Activated CD4-positive, alpha-beta T cell treated with anti-CD3 and anti-CD28 coated beads, Interleukin-2, amount 10 ng/mL, durations not matched to agents 7 days and 5 days (primary cell): ENCODE measurements around the gene UTS2R. TPM values are rescaled to one million over a fixed set of nuclear protein-coding genes. Genes with fewer than 3 reads are reported as not detected.
A peak's percentile ranks its signal among the peaks of the same experiment; 100 is the strongest.

Source experiments
- CTCF ChIA-PET: fragments of 350-600 bp; sonication (Branson Sonifier 250); formaldehyde crosslinking; loops from one replicate; lab custom pipeline; 2021; ENCODE audit warnings: antibody characterized with exemption; lab: Charles Lee
- POLR2A ChIA-PET: fragments of 350-600 bp; sonication (Branson Sonifier 250); formaldehyde crosslinking; loops from one replicate; lab custom pipeline; 2021; ENCODE audit warnings: antibody characterized with exemption; lab: Charles Lee
- DNase-seq: peaks from one replicate; pipeline ENCODE4 v3.0.0-alpha.2; 2020
- H3K27ac Mint-ChIP-seq: one replicate; pipeline ENCODE4 v1.8.0; 2021; ENCODE audit warnings: mild to moderate bottlenecking, moderate library complexity, mixed read lengths
- H3K27me3 Mint-ChIP-seq: one replicate; pipeline ENCODE4 v1.8.0; 2021; ENCODE audit warnings: mixed read lengths
- H3K36me3 Mint-ChIP-seq: one replicate; pipeline ENCODE4 v1.8.0; 2021; ENCODE audit warnings: low read depth, mixed read lengths
- H3K4me1 Mint-ChIP-seq: one replicate; pipeline ENCODE4 v1.8.0; 2021; ENCODE audit warnings: mixed read lengths
- H3K4me3 Mint-ChIP-seq: one replicate; pipeline ENCODE4 v1.8.0; 2021; ENCODE audit warnings: mild to moderate bottlenecking, moderate library complexity, mixed read lengths
- H3K9me3 Mint-ChIP-seq: one replicate; pipeline ENCODE4 v1.8.0; 2021; ENCODE audit warnings: mixed read lengths
- total RNA-seq, 2 experiments: library from RNA; stranded (reverse); gene quantifications; one replicate each; pipeline ENCODE4 v1.2.3, GENCODE V29; 2021

The UTS2R gene
- total RNA-seq: not detected

DNA sequence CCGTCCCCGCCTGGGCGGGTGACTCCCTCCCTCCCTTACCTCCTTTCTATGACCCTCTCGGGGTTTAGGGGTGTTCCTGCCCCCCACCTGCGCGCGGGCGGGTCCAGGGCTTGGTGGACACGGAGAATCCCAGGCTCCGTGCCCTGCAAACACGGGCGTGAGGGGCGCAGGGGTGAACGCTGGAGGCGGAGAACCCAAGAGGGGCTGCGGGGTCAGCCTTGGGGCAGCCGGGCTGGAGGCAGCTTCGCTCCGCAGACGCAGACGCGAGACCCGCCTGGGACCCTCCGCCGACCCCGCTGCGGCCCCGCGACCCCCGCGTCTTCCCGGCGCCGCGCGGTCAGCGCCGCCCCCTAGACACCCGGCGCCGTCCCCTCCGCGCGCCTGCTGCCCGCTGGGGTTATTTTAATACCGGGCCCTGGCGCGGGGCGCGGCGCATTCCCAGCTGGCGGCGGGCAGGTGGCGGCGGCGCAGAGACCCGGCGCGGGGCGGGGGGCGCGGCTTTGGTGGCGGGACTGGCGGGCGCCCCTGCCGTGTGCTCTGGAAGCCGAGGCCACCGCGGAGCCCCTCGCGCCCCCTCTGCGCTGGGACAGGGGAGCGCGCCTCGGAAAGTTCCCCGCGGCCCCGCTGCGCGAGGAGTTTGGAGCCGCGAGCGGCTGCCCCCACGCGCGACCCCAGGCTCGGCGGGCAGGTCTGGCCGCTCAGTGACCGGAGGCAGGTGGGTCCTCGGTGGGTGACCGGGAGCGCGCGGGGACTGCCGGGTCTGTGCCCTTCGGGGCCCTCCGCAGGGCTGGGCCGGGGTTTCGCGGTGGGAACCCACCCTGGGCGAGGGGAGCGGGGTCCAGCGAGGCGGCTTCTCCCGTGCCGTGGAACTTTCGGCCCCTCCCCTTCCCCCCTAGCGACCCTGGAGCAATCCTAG, at the start of gene UTS2R:
UTS2R (plus strand) TSS at position 433 of the 916 bp plus-strand sequence. CDS start 2,560 bp downstream, outside the sequence.
- Mint-ChIP-seq H3K4me3 (peak within 1 kb of the TSS; percentile 47), H3K27me3 (peaks cover 56% of the 10 kb centered on the region), H3K9me3 (no peaks in the 10 kb centered on the region), H3K4me1 (peaks cover 10% of the 10 kb centered on the region), H3K36me3 (no peaks in the 10 kb centered on the region), H3K27ac (no peak within 1 kb of the TSS)
- ChIA-PET CTCF (interaction anchor here (0.6 to 1.6 kb wide), 3 partner anchors 10 to 51 kb away, joined by 3 to 7 read pairs (median 3); no protein-coding TSS in a partner anchor), POLR2A (no interaction called here)
- DNase-seq: no peak

DNA sequence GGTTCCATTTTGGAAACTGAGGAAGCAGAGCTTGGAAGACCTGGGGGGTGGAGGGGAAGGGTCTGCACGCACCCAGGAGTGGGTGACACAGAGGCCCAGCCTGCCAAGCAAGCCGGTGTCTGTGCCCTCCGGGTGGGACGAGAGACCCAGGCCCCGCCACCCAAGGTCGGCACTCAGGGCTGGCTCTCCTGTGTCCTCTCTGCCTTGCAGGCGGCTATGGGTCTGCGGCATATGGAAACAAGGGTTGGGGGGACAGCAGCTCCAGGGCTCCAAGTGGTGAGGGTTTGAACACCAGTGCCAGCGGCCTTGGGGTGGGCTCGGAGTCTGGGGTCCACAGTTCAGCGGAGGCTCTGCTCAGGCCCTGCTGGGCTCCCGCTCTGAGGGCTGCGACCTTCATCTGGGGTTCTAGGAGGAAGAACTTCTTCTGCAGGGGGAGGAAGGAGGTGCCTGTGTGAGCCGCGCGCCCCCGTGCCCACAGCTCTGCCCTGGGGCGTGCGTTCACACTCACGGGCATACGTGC, 49.6 kb upstream of the UTS2R start:
- peak overlapping the region; percentile 34 for H3K4me3 Mint-ChIP-seq
- peaks cover 22% of the 10 kb centered on the region for H3K4me1 Mint-ChIP-seq
- peak overlapping the region; percentile 64 for H3K27ac Mint-ChIP-seq
- POLR2A ChIA-PET: no interaction called here
- no peaks in the 10 kb centered on the region for H3K36me3 Mint-ChIP-seq
- H3K9me3 Mint-ChIP-seq: no peaks in the 10 kb centered on the region
- DNase-seq: no peak
- CTCF ChIA-PET: interaction anchor here (0.7 to 6.7 kb wide), 9 partner anchors 11 to 152 kb away, joined by 3 to 58 read pairs (median 3); no protein-coding TSS in a partner anchor
- H3K27me3 Mint-ChIP-seq: no peaks in the 10 kb centered on the region

DNA sequence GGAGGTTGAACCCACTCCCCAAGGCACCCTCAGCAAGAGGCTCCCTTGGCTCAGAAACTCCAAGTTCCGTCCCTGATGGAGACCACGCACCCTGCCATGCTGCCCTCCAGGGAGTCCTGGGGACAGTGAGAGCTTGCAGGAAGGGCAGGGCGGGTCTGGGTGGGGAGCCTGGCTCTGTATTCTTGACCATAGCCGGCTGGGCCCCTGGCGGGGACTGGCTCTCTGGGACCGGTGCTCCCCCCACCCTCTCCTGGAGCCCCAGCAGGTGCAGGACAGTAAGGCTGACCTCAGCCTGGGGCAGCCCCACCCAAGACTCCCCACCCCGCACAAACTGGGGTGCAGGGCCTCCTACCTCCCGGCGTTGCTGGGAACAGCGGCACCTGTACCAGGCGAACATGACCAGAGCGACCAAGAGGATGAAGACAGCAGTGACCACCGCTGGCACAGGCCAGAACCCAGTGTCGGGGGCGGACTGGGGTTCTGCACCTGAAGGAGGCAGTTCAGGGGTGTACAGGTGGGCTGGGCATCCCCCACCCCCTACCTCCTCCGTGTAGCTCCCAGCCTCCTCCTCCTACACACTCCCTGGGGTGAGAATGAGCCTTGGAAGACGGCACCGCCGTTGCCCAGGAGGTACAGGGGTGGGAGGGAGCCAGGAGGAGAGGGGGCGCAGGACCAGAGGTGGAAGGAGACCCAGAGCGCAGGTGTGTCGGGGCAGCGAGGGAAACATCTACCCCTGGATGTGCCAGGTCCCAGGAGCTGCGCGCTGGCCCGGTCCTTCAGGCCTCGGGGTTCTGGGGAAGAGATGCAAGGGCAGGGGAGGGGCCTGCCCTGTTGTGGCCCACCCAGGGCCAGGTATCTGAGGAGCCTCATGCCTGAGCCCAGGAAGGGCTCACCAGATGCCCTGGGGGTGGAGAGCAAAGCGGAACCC, 48.8 kb upstream of the UTS2R start:
- H3K27me3 Mint-ChIP-seq: no peaks in the 10 kb centered on the region
- DNase-seq: no peak
- H3K27ac Mint-ChIP-seq: no peak overlapping the region
- CTCF ChIA-PET: interaction anchor here (1.0 to 6.7 kb wide), 5 partner anchors 10 to 39 kb away, joined by 3 to 58 read pairs (median 3); no protein-coding TSS in a partner anchor
- no peaks in the 10 kb centered on the region for H3K36me3 Mint-ChIP-seq
- no peaks in the 10 kb centered on the region for H3K9me3 Mint-ChIP-seq
- peaks cover 22% of the 10 kb centered on the region for H3K4me1 Mint-ChIP-seq
- H3K4me3 Mint-ChIP-seq: no peak overlapping the region
- POLR2A ChIA-PET: no interaction called here

DNA sequence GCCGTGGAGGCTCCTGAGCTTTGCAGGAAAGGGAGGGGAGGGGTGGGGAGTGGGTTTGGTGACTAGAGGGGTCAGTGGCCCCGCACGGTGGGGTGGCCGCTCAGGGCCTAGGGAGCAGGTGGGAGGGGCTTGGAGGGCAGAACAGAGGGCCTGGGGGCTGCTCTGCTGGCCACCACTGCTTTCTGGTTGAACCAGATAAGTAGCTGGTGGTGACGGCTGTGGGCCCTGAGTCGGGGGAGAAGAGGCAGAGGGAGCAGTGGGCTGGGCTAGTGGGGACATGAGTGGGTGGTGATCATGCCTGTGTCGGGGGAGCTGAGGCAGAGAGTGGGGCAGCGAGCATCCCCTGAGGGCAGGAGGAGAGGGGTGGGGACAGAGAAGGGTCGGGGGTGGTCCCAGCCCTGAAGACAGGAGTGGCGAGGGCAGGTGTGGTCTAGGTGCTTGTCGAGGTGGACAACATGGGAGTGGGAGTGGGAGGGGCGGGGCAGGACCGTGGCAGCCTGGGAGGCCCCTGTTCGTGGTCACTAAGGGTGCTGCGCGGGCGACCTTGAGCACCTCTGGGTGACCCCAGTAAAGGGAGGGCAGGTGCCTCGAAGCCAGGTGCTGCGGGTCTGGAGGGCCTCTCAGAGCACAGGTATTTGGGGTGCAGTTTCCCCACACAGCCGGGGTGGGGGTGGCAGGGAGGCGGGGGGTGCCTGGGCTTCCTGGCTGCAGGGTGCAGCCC, 47.9 kb upstream of the UTS2R start:
- no peaks in the 10 kb centered on the region for H3K27me3 Mint-ChIP-seq
- H3K27ac Mint-ChIP-seq: no peak overlapping the region
- DNase-seq: no peak
- ChIA-PET CTCF (interaction anchor here (0.8 to 6.7 kb wide), 2 partner anchors 22 to 89 kb away, joined by 3 to 58 read pairs; no protein-coding TSS in a partner anchor), POLR2A (no interaction called here)
- H3K4me3 Mint-ChIP-seq: no peak overlapping the region
- peaks cover 22% of the 10 kb centered on the region for H3K4me1 Mint-ChIP-seq
- no peaks in the 10 kb centered on the region for H3K9me3 Mint-ChIP-seq
- H3K36me3 Mint-ChIP-seq: no peaks in the 10 kb centered on the region

DNA sequence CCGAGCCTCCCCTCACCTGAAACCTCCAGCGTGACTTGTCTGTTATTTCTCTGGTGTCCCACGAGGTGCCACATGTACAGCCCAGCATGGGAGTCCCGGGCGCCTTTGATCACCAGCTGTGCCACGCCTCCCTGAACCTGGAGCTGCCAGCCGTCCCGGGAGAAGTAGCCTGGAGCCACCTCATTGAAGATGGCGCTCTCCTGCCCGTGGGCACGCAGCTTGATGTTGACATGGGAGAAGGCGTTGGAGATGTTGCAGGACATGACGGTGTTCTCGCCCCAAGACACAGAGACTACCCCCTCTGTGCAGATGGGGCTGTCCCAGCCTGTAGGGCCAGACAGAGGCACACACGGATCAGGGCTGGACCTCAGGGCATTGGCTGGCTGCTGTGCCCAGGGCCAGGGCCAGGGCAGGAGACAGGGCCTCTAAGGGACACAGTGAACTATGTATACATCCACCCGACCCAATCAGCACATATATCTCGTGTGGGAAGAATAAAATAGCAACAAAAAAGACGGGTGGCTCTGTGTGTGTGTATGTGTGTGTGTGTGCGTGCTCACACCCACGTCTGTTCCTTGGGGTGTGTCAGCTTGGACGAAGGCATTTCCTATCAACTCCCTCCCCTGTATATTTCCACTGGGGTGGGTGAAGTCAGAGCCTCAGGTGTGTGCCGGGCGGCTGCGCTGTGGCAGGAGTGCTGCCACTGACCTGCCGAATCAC, 46.8 kb upstream of the UTS2R start:
- DNase-seq: no peak
- Mint-ChIP-seq H3K4me3 (no peak overlapping the region), H3K9me3 (no peaks in the 10 kb centered on the region), H3K36me3 (no peaks in the 10 kb centered on the region), H3K27me3 (no peaks in the 10 kb centered on the region), H3K27ac (no peak overlapping the region), H3K4me1 (peaks cover 22% of the 10 kb centered on the region)
- CTCF ChIA-PET: interaction anchor here (0.8 to 6.7 kb wide), 4 partner anchors 7 to 90 kb away, joined by 3 to 58 read pairs (median 4); partner anchors contain the start of gene CD7
- POLR2A ChIA-PET: no interaction called here

DNA sequence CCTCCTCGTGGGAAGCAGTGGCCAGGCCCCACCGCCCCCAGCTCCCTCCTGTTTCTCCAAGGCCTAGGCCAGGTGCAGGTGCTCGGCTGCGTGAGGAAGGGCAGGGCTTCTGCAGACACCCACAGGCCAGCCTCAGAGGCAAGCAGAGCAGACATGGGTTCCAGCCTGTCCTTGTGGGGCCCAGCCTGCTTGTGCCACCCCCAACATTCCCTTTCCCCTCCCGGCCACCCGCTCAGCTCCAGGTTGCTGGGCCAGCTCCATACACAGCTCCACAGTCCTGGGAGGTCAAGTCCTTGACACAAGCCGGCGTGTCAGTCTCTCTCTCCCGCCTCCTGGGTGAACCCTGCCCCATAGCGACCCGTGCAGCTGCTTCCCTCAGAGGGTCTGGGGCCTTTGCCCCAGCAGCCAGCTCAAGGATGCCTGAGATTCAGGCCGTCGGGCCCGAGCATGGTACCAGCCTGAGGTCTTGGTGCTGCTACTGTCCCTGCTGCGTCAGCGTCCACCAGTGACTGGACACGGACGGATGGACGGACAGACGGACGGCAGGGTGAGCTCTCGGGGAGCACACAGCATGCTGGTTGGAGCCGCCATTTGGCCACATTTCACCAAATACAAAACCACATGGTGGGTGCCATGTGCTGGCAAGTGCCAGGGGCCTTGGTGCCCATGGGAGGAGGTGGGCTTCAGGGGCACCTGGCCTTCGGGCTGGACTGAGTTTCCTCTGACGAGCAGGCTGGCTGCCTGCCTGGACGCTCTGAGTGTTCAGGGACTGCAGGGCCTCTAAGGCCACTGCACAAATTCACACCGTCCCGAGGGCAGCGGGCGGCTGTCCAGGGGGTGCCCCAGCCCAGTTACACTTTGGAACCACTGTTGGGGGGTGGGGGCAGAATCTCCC, 46.0 kb upstream of the UTS2R start:
- ChIA-PET CTCF (interaction anchor here (1.0 to 6.7 kb wide), 3 partner anchors 8 to 26 kb away, joined by 3 to 58 read pairs (median 5); partner anchors contain the start of gene CD7), POLR2A (no interaction called here)
- H3K27me3 Mint-ChIP-seq: no peaks in the 10 kb centered on the region
- H3K4me3 Mint-ChIP-seq: no peak overlapping the region
- peaks cover 20% of the 10 kb centered on the region for H3K4me1 Mint-ChIP-seq
- H3K36me3 Mint-ChIP-seq: no peaks in the 10 kb centered on the region
- H3K27ac Mint-ChIP-seq: no peak overlapping the region
- H3K9me3 Mint-ChIP-seq: no peaks in the 10 kb centered on the region
- no peak for DNase-seq

DNA sequence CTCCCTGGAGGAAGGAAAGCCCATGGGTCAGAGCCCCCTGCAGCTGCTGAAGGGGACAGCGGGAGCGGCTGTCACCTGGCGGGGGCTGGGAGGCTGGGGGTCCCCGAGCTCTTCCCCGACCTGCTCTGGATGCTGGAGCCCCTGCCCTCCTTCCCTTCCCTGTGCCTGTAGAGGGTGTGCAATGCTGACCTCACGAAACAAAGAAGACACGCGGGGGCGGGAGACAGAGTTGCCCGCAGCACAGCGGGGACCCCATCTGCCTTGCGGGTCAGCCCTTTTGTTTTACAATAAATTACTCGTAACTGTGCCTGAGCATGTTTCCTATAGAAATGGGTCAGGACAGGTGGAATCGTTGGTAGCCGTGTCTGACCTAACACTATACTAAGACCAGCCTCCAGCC, 44.3 kb upstream of the UTS2R start:
- CTCF ChIA-PET: interaction anchor here (6.7 kb wide), 1 partner anchor 26 kb away, joined by 58 read pairs; no protein-coding TSS in a partner anchor
- H3K36me3 Mint-ChIP-seq: no peaks in the 10 kb centered on the region
- H3K4me1 Mint-ChIP-seq: peaks cover 11% of the 10 kb centered on the region
- H3K27ac Mint-ChIP-seq: no peak overlapping the region
- DNase-seq: no peak
- POLR2A ChIA-PET: no interaction called here
- no peak overlapping the region for H3K4me3 Mint-ChIP-seq
- H3K27me3 Mint-ChIP-seq: no peaks in the 10 kb centered on the region
- no peaks in the 10 kb centered on the region for H3K9me3 Mint-ChIP-seq

DNA sequence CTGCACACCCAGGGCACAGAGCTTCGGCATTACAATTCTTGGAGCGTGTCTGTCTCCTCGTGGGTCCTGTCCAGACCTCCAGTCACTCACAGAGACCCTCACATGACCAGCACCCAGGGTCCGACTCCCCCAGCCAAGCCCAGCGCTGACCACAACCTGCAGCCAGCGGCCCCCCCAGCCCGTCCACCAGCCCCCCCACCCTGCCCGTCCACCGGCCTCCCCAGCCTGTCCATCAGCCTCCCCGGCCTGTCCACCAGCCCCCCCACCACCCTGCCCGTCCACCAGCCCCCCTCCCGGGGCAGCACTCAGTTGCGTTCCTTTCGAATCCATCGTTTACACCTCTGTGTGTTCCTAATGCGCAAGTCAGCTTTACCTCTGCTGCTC, 43.8 kb upstream of the UTS2R start:
- ChIA-PET CTCF (interaction anchor here (0.6 to 0.7 kb wide), 2 partner anchors 18 to 500 kb away, joined by 3 to 4 read pairs; no protein-coding TSS in a partner anchor), POLR2A (no interaction called here)
- DNase-seq: no peak
- Mint-ChIP-seq H3K4me3 (no peak overlapping the region), H3K4me1 (peaks cover 13% of the 10 kb centered on the region), H3K36me3 (no peaks in the 10 kb centered on the region), H3K27ac (no peak overlapping the region), H3K27me3 (peaks cover 1% of the 10 kb centered on the region), H3K9me3 (no peaks in the 10 kb centered on the region)

DNA sequence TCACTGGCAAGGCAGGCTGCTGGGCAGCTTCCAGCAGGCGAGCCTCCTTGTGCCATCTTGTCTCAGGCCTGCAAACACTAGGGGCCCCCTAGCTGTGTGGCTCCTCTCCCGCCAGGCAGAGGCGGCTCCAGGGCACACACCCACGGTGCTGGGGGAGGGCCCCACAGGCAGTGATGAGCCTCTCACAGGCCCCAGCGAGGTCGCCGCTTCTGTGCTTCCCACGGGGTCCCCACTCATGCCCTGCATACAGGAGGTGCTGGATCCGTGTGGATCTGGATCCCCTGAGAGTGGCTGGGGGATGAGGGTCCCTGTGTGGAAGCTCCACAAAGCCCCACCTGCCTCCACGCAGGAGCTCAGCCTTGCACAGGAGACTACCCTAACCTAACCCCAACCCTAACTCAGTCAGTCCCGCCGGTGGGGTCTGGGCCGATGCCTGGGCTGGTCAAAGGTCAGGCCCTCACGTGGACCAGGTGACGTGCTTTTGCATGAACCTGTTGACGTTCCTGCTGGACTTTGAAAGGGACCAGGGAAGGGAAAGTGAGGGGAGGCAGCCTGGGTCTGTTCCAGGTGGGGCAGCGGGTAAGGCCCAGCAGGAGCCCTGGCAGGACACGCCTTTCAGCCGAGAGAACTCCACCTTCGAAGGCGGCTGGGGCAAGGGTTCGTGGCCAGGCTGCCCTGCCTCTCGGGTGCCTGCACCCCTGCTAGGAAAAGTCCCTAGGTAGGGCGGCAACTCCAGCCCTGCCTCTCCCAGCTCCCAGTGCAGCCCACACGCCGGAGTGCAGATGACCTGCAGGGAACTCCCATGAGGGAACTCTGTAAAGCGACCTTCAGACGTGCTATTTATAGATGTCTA, 43.2 kb upstream of the UTS2R start:
- H3K36me3 Mint-ChIP-seq: peaks cover 1% of the 10 kb centered on the region
- H3K27ac Mint-ChIP-seq: no peak overlapping the region
- CTCF ChIA-PET: interaction anchor here (0.6 to 0.7 kb wide), 2 partner anchors 17 to 501 kb away, joined by 3 to 4 read pairs; no protein-coding TSS in a partner anchor
- H3K27me3 Mint-ChIP-seq: peaks cover 4% of the 10 kb centered on the region
- H3K4me3 Mint-ChIP-seq: no peak overlapping the region
- H3K9me3 Mint-ChIP-seq: no peaks in the 10 kb centered on the region
- peaks cover 17% of the 10 kb centered on the region for H3K4me1 Mint-ChIP-seq
- no peak for DNase-seq
- POLR2A ChIA-PET: no interaction called here

DNA sequence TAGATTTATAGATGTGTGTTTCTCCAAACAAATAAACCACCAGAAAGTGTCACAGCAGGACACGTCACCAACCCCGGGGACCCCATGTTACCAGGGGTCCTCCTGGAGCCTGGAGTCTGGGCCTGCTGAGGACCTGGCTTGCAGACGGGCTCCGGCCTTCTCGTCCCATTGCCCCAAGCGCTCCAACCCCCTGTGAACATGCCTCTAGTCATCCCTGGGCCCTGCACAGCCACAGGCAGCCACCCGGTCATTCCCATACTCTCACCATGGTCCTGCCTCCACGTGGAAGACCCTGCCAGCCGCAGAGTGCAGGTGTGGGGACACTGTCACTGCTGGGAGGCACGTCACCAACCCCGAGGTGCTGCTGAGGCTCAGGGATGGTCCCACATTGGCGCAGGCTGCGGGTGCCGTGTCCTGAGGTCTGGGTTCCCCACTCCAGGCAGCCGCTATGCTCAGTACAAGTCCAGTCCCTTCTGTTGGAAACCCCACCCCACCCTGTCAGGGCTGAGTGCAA, 42.5 kb upstream of the UTS2R start:
- H3K4me1 Mint-ChIP-seq: peaks cover 14% of the 10 kb centered on the region
- H3K4me3 Mint-ChIP-seq: no peak overlapping the region
- ChIA-PET POLR2A (no interaction called here), CTCF (interaction anchor here (2.1 kb wide), 1 partner anchor 93 kb away, joined by 5 read pairs; no protein-coding TSS in a partner anchor)
- peaks cover 1% of the 10 kb centered on the region for H3K36me3 Mint-ChIP-seq
- H3K9me3 Mint-ChIP-seq: no peaks in the 10 kb centered on the region
- DNase-seq: no peak
- H3K27me3 Mint-ChIP-seq: peaks cover 4% of the 10 kb centered on the region
- H3K27ac Mint-ChIP-seq: no peak overlapping the region
